Nucleus accumbens (tissue), 56 donors: ENCODE data around the gene ENPP3.
"Not testable (repeated sequence)": the region's sequence is repeated elsewhere in the genome, so short reads cannot be mapped to it uniquely, and the experiment has no call there.

Experiments used
- DNase-seq, 56 donors: peaks; one replicate each; lab custom pipeline; 2025; lab: John Stamatoyannopoulos, UW

The ENPP3 gene

DNA sequence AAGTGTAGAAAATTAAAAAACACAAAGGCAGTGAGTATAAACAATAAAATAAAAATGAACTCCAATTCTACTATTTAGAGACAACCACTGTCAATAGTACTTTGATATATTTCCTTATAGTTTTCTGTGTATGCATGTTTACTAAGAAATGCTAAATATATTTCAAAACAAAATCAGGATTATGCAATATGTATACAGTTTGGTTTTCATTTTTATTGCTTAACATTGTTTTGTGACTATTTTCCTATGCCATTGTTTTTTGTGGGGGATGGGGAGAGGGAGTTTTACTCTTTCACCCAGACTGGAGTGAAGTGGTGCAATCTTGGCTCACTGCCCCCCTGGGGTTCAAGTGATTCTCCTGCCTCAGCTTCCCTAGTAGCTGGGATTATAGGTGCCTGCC lies 44.5 kb downstream of the ENPP3 start:
- no peak for DNase-seq

DNA sequence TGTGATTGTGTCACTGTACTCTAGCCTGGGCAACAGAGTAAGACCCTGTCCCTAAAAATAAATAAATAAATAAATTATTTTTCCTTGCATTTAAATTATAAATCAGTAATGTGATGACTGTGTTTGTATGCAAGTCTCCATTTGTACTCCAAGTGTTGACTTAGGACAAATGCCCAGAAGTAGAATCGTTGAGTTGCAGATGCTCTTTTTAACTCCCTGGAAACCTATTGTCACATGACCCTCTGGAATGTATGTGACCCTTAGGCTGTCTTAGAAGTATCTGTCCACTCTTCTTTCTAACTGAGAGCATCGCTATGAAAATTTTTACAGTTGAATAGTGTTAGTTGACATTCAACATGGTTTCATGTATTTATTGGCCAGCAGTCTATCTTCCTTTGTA lies 45.3 kb downstream of the ENPP3 start:
- DNase-seq, result no peak

- DNase-seq, result no peak
Observed at GRCh38 chr6:131683479-131683878, 46.4 kb downstream of the ENPP3 start.

DNA sequence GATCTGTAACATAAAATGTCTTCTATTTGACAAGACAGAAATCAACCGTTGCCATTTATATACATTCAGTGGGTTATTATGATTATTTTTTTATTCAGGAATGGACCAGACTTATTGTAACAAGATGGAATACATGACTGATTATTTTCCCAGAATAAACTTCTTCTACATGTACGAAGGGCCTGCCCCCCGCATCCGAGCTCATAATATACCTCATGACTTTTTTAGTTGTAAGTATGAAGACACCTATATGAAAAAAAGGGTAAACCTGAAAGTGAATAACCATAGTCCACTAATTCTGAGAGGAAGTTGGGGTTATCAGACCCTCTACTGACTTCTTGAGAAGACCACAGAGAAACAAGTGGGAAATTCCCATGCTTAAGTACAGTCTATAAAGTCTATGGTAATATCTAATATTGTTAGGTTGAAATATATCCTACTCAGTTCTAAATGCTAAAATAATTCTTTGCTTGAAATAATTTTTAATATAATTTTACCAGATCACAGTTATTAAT lies 48.2 kb downstream of the ENPP3 start:
- no peak for DNase-seq

DNA sequence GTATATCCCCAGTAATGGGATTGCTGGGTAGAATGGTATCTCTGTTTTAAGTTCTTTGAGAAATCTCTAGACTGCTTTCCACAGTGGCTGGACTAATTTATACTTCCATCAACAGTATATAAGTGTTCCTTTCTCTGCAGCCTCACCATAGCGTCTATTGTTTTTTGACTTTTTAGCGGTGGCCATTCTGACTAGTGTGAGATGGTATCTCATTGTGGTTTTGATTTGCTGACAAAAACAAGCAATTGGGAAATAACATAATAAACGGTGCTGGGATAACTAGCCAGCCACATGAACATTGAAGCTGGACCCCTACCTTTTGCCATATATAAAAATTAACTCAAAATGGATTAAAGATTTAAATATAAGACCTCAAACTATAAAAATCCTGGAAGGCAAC lies 49.9 kb downstream of the ENPP3 start:
- no peak for DNase-seq

DNA sequence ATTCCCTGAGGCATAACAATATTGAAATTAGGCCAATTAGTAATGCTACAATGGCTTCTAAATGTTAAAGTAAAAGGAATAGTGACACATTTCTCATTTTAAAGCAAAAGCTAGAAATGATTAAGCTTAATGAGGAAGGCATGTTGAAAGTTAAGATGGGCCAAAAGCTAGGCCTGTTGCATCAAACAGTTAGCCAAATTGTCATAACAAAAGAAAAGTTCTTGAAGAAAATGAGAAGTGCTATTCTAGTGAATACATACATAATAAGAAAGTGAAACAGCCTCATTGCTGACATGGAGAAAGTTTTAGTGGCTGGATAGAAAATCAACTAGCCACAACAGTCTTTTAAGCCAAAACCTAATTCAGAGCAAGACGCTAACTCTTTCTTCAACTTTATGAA lies 51.2 kb downstream of the ENPP3 start:
- no peak for DNase-seq

DNA sequence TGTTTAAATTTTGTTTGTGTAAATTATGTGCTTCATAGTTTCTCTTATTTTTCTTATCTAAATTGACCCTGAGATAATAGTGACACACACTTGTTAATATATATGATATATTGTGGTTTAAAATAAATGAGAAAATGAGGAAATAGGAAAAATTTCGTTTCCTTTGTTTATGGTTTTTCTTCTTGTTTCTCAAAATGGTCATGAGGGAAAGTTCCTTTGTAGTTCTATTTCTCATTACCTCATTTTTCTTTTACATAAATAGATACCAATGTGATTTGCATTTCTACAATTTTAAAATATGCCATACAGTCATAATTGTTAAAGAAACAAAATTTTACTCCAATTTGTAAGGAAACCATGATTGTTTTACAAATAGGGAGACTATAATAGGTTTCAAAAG lies 54.9 kb downstream of the ENPP3 start:
- no peak for DNase-seq

DNA sequence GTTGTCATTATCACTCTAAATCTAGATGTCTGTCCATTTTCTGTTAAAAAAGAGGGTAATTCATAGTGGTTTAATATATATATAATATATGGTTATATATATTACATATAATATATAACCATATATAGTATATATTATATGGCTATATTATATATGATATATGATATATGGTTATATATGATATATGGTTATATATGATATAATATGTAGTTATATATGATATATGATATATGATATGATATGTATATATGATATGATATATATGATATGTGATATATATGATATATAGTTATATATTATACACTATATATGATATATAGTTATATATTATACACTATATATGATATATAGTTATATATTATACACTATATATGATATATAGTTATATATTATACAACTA lies 55.5 kb downstream of the ENPP3 start:
- DNase-seq, result no peak

DNA sequence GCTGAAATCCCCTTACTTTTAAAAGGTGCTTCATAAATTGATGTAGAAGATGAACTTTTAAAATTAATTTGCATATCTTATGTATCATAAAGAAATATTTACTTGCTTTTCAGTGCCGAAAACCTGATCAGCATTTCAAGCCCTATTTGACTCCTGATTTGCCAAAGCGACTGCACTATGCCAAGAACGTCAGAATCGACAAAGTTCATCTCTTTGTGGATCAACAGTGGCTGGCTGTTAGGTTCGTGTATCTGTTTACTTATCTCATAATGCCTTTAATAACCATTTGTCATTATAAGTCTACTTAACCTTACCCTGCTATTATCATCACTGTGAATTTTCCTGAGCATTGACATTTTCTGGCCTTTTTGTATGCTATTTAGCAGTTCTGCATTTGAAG lies 56.3 kb downstream of the ENPP3 start:
- DNase-seq, result no peak

GRCh38 chr6:131694832-131695426 lies 57.8 kb downstream of the ENPP3 start:
- DNase-seq, result peak in 31 of 56 donors; percentile 0 to 49 (median 4)

GRCh38 chr6:131696956-131697355 lies 59.9 kb downstream of the ENPP3 start:
- DNase-seq, result no peak

GRCh38 chr6:131700851-131701250 lies 63.7 kb downstream of the ENPP3 start:
- DNase-seq, result not testable (repeated sequence)

DNA sequence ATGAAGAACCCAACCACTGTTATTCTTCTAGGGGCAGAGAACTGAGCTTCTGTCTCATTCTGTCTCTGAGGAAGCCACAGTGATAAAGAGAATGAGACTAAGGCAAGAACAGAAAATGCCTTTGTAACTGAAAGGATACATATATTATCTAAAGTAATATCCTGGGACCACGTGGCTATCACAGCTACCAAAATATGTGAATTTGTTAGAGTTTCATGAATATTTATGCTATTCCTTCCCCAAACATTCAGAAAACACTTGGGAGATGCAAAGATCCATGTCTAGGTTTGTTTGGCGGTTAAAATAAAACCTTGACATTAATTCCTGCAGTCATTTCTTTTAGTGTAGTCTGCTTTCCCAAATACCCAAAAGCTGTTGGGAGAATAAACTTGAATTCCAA lies 66.8 kb downstream of the ENPP3 start:
- not testable (repeated sequence) for DNase-seq

- DNase-seq, result not testable (repeated sequence)
Observed at GRCh38 chr6:131710917-131711316, 73.8 kb downstream of the ENPP3 start, which contains the start of gene CTAGE9. Gene CTAGE9, minus strand, starts transcription at chr6:131711017. Its CDS starts 0 bp downstream, at chr6:131711017.

DNA sequence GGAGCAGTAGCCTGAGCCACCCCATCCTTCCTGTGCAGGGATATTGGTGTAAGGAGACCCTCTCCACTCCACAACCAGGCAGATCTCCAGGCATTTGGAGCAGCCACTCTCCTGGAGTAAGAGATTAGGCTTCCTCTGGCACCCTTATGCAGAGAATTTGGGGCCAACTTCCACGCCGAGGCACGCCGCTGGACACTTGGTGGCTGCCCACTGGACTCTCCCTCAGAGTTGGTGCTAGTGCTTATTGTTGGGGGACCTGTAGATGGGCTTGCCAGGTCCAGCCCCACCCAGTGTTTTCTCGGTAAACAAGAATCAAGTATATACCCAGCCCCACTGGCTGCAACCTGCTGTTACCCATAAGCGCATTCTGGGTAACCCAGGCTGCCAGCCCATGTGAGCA lies 78.5 kb downstream of the ENPP3 start:
- not testable (repeated sequence) for DNase-seq

GRCh38 chr6:131717836-131718542 lies 80.9 kb downstream of the ENPP3 start:
- DNase-seq, result no peak

DNA sequence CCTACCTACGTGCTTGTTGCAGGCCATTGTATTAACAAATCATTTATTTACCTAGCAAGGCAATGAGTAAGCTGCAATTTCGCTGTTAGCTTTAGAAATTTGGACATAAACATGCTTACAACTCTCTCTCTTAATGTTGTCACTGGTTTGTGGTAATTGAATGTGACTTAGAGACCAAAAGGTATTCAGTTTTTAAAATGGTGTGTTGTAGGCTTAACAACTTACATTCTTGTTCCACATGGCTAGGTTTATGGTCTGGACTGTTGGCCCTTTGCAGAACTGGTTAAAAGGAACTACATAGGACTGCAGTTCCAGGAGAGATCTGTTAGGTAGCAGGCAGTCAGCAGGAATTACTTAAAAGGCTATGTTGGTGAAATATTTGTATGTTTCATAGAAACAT lies 84.1 kb downstream of the ENPP3 start:
- no peak for DNase-seq

DNA sequence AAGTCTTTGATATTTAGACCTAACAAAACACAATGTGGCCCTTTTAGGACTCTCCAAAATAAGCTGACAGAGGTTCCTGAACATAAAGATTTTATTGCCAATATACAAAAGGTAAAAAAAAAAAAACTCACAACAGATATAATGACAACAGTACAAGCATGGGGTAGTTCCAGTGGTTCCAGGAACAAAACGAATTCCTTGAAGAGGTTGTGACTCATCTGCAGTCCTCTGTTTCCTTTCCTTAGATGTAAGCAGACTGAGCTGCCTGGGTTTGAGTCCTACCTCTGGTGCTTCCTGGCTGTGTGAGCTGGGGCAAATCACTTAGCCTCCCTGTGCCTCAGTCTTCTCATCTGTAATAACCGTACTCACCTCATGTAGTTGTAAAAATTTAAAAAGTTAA lies 87.0 kb downstream of the ENPP3 start:
- no peak for DNase-seq

DNA sequence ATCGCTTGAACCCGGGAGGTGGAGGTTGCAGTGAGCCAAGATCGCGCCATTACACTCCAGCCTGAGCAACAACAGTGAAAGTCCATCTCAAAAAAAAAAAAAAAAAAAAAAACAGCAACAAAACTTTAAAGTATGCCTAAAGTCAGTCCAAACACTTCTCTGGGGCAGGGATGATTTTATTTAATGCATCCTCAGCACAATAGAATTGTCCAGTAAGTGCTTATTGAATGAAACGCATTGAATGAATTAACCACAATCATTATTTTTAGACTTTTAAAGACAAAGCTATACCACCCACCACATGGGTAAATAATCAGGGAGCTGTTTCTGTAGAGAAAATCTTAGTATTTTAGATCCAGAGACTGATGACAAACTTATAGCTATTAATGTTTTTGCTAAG lies 90.4 kb downstream of the ENPP3 start:
- no peak for DNase-seq

DNA sequence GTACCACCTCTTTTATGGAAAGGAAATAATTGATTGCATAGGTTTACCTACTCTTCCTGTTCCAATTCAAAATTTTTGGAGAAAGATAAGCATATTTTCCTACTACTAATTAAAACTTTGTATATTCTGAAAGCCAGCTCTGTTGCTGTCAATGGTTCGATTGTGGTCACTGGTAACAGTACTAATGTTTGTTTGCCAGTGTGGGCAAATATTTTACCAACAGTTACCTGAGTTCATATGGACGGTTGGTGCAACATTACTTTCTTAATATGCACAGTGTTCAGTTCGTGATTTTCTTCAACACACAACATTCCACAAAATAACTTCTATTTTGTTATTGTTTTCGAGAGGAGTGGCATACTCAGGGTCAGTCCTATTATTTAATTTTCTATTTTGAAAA lies 90.8 kb downstream of the ENPP3 start:
- no peak for DNase-seq

- no peak for DNase-seq
Observed at GRCh38 chr6:131728296-131728939, 91.3 kb downstream of the ENPP3 start.

DNA sequence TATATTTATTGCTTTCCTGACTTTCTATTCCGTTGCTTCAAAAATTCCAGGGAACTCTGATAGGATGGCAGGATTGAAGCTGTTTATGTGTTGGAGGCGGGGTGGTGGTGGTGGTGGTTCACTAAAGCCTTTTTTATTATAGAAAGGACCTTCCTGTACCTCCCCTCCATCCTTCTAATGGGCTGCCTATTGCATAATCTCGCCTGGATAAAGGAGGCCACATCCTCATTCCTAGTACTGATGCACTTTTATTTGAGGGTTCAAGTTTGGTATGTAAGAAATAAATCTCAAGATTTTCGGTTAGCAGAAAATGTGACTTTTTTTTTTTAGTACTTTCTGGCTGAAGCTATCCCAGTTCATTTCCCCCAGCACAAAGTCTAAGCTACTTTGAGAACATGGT lies 92.4 kb downstream of the ENPP3 start:
- no peak for DNase-seq
